ENCODE data around the gene C9orf50. TPM values are rescaled to one million over a fixed set of nuclear protein-coding genes. Genes with fewer than 3 reads are reported as not detected.
A peak's percentile ranks its signal among the peaks of the same experiment; 100 is the strongest.

C9orf50 gene
- total and polyA plus RNA-seq, 7 donors, result not detected

DNA sequence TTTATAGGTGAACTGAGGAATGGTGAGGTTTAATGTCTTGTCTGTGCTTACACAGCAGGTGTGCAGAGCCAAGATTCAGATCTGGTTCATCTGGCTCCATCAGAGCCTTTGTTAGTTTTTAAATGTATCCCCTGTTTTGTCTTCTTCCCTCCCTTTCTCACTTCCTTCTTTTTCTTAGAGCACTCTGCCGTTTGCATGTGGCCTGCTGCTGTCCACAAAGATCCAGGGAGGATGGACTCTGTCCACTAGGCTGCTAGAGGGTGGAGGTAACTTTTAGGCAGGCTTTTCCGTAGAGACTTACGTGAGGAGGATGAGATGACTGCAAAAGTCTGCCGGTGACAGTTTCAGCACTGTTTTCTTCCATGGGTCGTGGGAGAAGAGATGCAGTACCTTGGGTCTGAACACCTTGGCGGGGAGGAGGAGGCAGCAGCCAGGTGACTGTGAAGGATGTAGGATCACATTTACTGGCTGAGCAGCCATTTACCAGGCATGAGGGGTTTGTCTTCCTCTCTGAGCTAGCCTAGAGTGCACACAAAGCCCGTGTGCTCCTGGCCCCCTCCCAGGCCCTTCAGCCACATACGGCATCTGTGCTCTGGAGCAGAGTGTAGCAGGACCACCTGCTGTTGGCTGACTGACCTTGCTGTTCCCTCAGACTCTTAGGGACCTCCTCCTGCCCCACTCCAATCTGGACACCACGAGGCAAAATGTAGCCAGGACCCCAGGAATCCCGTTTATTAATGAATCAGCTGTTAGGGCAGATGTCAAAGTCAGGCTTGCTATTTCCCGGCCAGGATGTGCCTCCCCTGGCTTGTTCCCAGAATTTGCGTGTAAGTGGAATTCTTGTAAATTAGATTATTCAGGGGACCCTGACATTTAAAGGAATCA is 6.9 kb upstream of the C9orf50 start:
- TF ChIP-seq, protein P1, sequence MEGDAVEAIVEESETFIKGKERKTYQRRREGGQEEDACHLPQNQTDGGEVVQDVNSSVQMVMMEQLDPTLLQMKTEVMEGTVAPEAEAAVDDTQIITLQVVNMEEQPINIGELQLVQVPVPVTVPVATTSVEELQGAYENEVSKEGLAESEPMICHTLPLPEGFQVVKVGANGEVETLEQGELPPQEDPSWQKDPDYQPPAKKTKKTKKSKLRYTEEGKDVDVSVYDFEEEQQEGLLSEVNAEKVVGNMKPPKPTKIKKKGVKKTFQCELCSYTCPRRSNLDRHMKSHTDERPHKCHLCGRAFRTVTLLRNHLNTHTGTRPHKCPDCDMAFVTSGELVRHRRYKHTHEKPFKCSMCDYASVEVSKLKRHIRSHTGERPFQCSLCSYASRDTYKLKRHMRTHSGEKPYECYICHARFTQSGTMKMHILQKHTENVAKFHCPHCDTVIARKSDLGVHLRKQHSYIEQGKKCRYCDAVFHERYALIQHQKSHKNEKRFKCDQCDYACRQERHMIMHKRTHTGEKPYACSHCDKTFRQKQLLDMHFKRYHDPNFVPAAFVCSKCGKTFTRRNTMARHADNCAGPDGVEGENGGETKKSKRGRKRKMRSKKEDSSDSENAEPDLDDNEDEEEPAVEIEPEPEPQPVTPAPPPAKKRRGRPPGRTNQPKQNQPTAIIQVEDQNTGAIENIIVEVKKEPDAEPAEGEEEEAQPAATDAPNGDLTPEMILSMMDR (IDR thresholded peaks at IDR 0.05), result no peak
- H3K36me3 ChIP-seq (ENCODE audit: insufficient read depth in 1 of 2, low read depth in 1 of 2), result peaks cover 0 to 2% of the 10 kb centered on the region in 2 donors
- no peaks in the 10 kb centered on the region for H3K27me3 ChIP-seq (ENCODE audit: insufficient read depth in 3 of 3, low read length in 2 of 3)
- peak overlapping the region; percentile 93 for H3K27ac ChIP-seq
- DNase-seq (no peak), ATAC-seq (no peak)
- intact Hi-C loops (cut with DNase I), result loop anchor here in 1 of 2 donors (2.0 kb wide), 1 partner anchor 13 kb away; no protein-coding TSS in a partner anchor
- no peaks in the 10 kb centered on the region for H3K9me3 ChIP-seq
- peaks cover 52% of the 10 kb centered on the region for H3K4me1 ChIP-seq
- WGBS, 3 donors, result 20 to 27% (median 26%) methylated on average over 12 of the region's 12 CpGs
- H3K4me3 ChIP-seq, result peak overlapping the region; percentile 76

DNA sequence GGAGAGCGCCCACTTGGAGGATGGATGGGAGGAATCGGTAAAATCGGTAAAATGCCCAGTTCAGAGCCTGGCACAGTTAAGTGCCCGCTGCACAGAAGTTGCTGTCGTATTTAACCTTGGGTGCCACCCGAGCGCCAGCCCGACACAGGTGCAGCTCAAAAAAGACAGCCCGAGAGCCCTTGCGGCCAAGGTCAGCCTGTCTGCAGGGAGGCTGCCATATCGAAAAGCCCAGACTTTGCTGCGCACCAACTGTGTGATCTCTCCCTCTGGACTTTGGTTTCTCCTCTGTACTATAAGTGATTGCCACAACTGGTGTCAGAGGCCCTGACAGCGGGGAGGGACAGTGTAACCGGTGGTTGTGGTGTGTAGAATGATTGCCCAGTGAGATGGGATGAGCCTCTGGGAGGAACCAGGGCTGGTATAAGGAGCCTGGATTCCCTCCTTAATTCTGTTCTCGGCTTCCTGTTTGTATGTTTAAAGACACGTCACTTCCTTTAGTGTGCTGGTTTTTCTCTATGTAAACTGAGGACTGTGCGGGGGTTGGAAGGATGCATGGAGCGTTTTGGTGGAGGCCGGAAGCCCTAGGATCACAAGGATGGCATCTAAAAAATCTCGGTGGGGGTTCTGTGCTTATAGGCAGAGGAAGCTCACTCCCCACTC is 5.9 kb upstream of the C9orf50 start:
- H3K4me1 ChIP-seq, result peaks cover 46% of the 10 kb centered on the region
- H3K27me3 ChIP-seq (ENCODE audit: insufficient read depth in 3 of 3, low read length in 2 of 3), result peaks cover 0 to 2% (median 1%) of the 10 kb centered on the region in 3 donors
- H3K4me3 ChIP-seq, result peak overlapping the region; percentile 76
- intact Hi-C loops (cut with DNase I), result loop anchor here in 1 of 2 donors (2.0 kb wide), 1 partner anchor 14 kb away; no protein-coding TSS in a partner anchor
- 2 to 4% (median 3%) methylated on average over 20 of the region's 20 CpGs for WGBS, 3 donors
- DNase-seq (no peak), ATAC-seq (peak; percentile 33 to 64 (median 53))
- TF ChIP-seq, protein P1 (IDR thresholded peaks at IDR 0.05), result no peak
- no peaks in the 10 kb centered on the region for H3K9me3 ChIP-seq
- H3K27ac ChIP-seq, result peak overlapping the region; percentile 93
- H3K36me3 ChIP-seq (ENCODE audit: insufficient read depth in 1 of 2, low read depth in 1 of 2), result no peaks in the 10 kb centered on the region

DNA sequence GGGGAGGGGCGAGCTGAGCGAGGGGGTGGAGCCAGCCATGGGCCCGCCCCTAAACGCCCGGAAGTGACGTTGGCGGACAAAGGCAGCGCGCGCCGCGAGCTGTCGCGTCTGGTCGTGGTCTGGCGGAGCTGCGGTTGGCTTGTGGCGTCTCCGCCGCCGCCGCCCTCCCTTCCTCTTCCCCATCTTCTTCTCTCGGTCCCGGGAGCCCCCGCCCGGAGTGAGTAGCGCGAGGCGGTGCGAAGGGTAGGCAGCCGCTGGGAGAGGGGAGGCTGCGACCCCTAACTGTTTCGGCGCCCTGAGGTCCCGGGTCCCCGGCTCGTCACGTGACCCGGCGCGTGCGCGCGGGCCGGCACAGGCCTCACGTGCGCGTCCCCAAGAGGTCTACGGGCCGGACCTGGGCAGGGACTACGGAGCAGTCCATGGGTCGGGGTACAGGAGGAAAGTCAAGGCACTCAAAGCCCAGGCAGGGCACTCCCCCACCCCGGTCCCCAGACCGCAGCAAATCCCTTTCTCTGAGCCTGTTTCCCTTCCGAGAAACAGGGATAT is 5.3 kb upstream of the C9orf50 start, which contains the start of gene NTMT1:
NTMT1 (plus strand) TSS at position 85 of the 546 bp plus-strand sequence. CDS start 6,541 bp downstream, outside the sequence.
- intact Hi-C loops (cut with DNase I), result loop anchor here in 1 of 2 donors (2.0 kb wide), 1 partner anchor 15 kb away; no protein-coding TSS in a partner anchor
- ATAC-seq, result peak; percentile 94 to 96 (median 96)
- peaks cover 40% of the 10 kb centered on the region for H3K4me1 ChIP-seq

DNA sequence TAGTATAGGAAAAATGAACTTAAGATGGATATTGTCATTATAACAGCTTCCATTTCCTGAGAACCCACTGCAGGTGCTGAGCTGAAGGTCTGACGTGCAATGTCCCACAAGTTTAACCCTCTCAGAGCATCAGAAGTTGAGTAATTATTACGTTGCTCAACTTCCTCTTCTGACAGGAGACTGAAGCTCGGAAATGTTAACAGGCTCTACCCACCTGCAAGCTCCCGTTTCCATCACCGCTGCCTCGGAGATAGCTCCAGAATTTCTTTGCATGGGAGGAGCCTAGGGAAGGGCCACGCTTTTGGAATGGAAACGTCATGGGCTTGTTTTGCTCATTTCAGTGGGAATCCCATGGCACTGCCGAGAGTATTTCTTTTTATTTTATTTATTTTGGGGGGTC is 4.0 kb upstream of the C9orf50 start:
- no peak overlapping the region for H3K27ac ChIP-seq
- H3K27me3 ChIP-seq (ENCODE audit: insufficient read depth in 3 of 3, low read length in 2 of 3), result peaks cover 0 to 21% (median 5%) of the 10 kb centered on the region in 3 donors
- DNase-seq, result no peak
- TF ChIP-seq, protein P1 (IDR thresholded peaks at IDR 0.05), result no peak
- no peaks in the 10 kb centered on the region for H3K36me3 ChIP-seq (ENCODE audit: insufficient read depth in 1 of 2, low read depth in 1 of 2)
- H3K4me3 ChIP-seq, result peak overlapping the region; percentile 76
- no peak for ATAC-seq
- H3K9me3 ChIP-seq, result no peaks in the 10 kb centered on the region
- intact Hi-C loops (cut with DNase I), result no loop called here
- 41 to 57% (median 47%) methylated on average over 9 of the region's 9 CpGs for WGBS, 3 donors
- peaks cover 34% of the 10 kb centered on the region for H3K4me1 ChIP-seq

More for the DNA sequence above, 5.3 kb upstream of the C9orf50 start, which contains the start of gene NTMT1:
- Histone ChIP-seq H3K36me3 (ENCODE audit: insufficient read depth in 1 of 2, low read depth in 1 of 2) (no peaks in the 10 kb centered on the region), H3K27me3 (ENCODE audit: insufficient read depth in 3 of 3, low read length in 2 of 3) (peaks cover 0 to 9% (median 2%) of the 10 kb centered on the region in 3 donors), H3K4me3 (peak within 1 kb of the TSS; percentile 76), H3K27ac (peak within 1 kb of the TSS; percentile 93), H3K9me3 (no peaks in the 10 kb centered on the region)
- TF ChIP-seq, protein P1 (IDR thresholded peaks at IDR 0.05), result no peak
- peak; percentile 87 to 94 for DNase-seq
- WGBS, 3 donors, result 0% methylated on average over 51 to 55 of the region's 55 CpGs
